ENCODE results near the gene DSC2.

DNA sequence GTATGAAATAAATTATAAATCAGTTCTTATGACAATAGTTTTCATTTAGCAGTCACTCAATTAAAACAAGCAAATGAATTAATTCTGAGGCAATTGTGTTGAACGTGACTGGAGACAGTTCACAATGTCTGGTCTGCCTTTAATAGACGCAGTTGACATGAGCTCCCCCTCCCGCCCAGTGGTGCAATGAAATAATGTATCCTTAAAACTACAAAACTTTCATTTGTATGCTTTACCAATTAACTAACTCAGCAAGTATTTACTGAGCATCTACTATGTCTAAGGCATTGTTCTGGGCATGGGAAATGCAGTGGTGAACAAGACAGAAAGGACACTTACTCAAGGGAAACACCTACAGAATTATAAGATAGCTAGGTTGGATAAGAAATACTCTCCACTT is 3.5 kb upstream of the DSC2 start:
- TF ChIP-seq, protein P1, sequence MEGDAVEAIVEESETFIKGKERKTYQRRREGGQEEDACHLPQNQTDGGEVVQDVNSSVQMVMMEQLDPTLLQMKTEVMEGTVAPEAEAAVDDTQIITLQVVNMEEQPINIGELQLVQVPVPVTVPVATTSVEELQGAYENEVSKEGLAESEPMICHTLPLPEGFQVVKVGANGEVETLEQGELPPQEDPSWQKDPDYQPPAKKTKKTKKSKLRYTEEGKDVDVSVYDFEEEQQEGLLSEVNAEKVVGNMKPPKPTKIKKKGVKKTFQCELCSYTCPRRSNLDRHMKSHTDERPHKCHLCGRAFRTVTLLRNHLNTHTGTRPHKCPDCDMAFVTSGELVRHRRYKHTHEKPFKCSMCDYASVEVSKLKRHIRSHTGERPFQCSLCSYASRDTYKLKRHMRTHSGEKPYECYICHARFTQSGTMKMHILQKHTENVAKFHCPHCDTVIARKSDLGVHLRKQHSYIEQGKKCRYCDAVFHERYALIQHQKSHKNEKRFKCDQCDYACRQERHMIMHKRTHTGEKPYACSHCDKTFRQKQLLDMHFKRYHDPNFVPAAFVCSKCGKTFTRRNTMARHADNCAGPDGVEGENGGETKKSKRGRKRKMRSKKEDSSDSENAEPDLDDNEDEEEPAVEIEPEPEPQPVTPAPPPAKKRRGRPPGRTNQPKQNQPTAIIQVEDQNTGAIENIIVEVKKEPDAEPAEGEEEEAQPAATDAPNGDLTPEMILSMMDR (IDR thresholded peaks at IDR 0.05; ENCODE audit: low read length) = no peak
- TF ChIP-seq EZH2 (optimal IDR thresholded peaks at IDR 0.05; ENCODE audit: low read depth, low read length) = no peak

All from MM.1S (cell line).